ENCODE measurements around the gene PKLR.

The PKLR gene

GRCh38 chr1:155322953-155323728 lies 21.9 kb upstream of the PKLR start:
- Histone ChIP-seq H3K27ac (replicated peaks) (peak overlapping the region; percentile 87), H3K27me3 (ENCODE audit: insufficient read depth, poor library complexity, severe bottlenecking) (no peaks in the 10 kb centered on the region), H3K4me3 (replicated peaks; ENCODE audit: insufficient read depth, low read length) (peak overlapping the region; percentile 94)
- DNase-seq (ENCODE audit: low read depth in 1 of 2, low spot score in 1 of 2): peak; percentile 64 to 80
- TF ChIP-seq POLR2AphosphoS5 (IDR thresholded peaks at IDR 0.05; ENCODE audit: low read depth) (no peak), CTCF (IDR thresholded peaks at IDR 0.05; ENCODE audit: insufficient read depth, low read length) (peak; percentile 54)

- DNase-seq (ENCODE audit: low read depth in 1 of 2, low spot score in 1 of 2): no peak
Observed at GRCh38 chr1:155322571-155322952, 21.3 kb upstream of the PKLR start.

GRCh38 chr1:155321639-155322503 lies 20.6 kb upstream of the PKLR start:
- H3K27ac ChIP-seq (replicated peaks): no peak overlapping the region
- H3K4me3 ChIP-seq (replicated peaks; ENCODE audit: insufficient read depth, low read length): no peak overlapping the region
- H3K27me3 ChIP-seq (ENCODE audit: insufficient read depth, poor library complexity, severe bottlenecking): no peaks in the 10 kb centered on the region
- TF ChIP-seq GABPA (IDR thresholded peaks at IDR 0.05; ENCODE audit: low read depth) (no peak), POLR2AphosphoS5 (IDR thresholded peaks at IDR 0.05; ENCODE audit: low read depth) (no peak), REST (IDR thresholded peaks at IDR 0.05; ENCODE audit: insufficient replicate concordance, low read depth) (no peak), CTCF (IDR thresholded peaks at IDR 0.05; ENCODE audit: insufficient read depth, low read length) (no peak), SPI1 (IDR thresholded peaks at IDR 0.05; ENCODE audit: borderline replicate concordance, low read depth) (no peak)
- DNase-seq (ENCODE audit: low read depth in 1 of 2, low spot score in 1 of 2): no peak

More at GRCh38 chr1:155322571-155322952, 21.3 kb upstream of the PKLR start:
- Histone ChIP-seq H3K4me3 (replicated peaks; ENCODE audit: insufficient read depth, low read length) (peak overlapping the region; percentile 94), H3K27me3 (ENCODE audit: insufficient read depth, poor library complexity, severe bottlenecking) (no peaks in the 10 kb centered on the region), H3K27ac (replicated peaks) (no peak overlapping the region)
- TF ChIP-seq CTCF (IDR thresholded peaks at IDR 0.05; ENCODE audit: insufficient read depth, low read length) (no peak), POLR2AphosphoS5 (IDR thresholded peaks at IDR 0.05; ENCODE audit: low read depth) (no peak), REST (IDR thresholded peaks at IDR 0.05; ENCODE audit: insufficient replicate concordance, low read depth) (no peak), GABPA (IDR thresholded peaks at IDR 0.05; ENCODE audit: low read depth) (no peak), SPI1 (IDR thresholded peaks at IDR 0.05; ENCODE audit: borderline replicate concordance, low read depth) (no peak)
